K562 (cell line): Measurements from ENCODE around the gene DYRK1A. TPM values are rescaled to one million over a fixed set of nuclear protein-coding genes. Genes with fewer than 3 reads are reported as not detected.
A peak's percentile ranks its signal among the peaks of the same experiment; 100 is the strongest.

Experiments
- BHLHE40 ChIP-seq: IDR thresholded peaks from 2 replicates; pipeline ENCODE4 v1.6.1; 2011; ENCODE audit warnings: low read length, improper control_type of control experiment
- CBX3 ChIP-seq, 2 experiments: IDR thresholded peaks; 1 replicate in 1 of 2; 2 replicates in 1 of 2; pipeline ENCODE4 v1.6.1; 2012; ENCODE audit warnings: inconsistent platforms in 2 of 2, low read length in 2 of 2, borderline replicate concordance in 1 of 2, control low read depth in 1 of 2
- CHD1 ChIP-seq: fragments of 200-600 bp; sonication (generic); IDR thresholded peaks from one replicate; pipeline ENCODE4 v1.6.1; 2012; ENCODE audit warnings: mild to moderate bottlenecking, moderate library complexity, low read length, inconsistent platforms
- HCFC1 ChIP-seq: IDR thresholded peaks from 2 replicates; pipeline ENCODE4 v1.6.1; 2012; ENCODE audit warnings: low read depth, low read length, improper control_type of control experiment
- HDAC1 ChIP-seq, 2 experiments: fragments of 450-650 bp; IDR thresholded peaks; 2 replicates each; pipeline ENCODE4 v1.6.1; 2016 to 2017; ENCODE audit warnings: inconsistent platforms in 1 of 2, mild to moderate bottlenecking in 1 of 2, moderate library complexity in 1 of 2
- HMGN3 ChIP-seq: IDR thresholded peaks from 2 replicates; pipeline ENCODE4 v1.6.1; 2011; ENCODE audit warnings: borderline replicate concordance, low read depth, mild to moderate bottlenecking, mixed read lengths, low read length; ENCODE audit not compliant: insufficient read length; ENCODE audit errors: extremely low read depth
- MAZ ChIP-seq, 2 experiments: fragments of 450-650 bp in 1 of 2; sonication (generic) in 1 of 2; formaldehyde crosslinking; IDR thresholded peaks in 1 of 2; conservative IDR thresholded peaks in 1 of 2; 2 replicates each; pipeline versions ENCODE4 v1.4.0 to v1.5.0; 2020; ENCODE audit warnings: mild to moderate bottlenecking in 1 of 2, missing genetic modification reagents in 1 of 2
- SMARCA4 ChIP-seq: fragments of 450-650 bp; IDR thresholded peaks from 2 replicates; pipeline ENCODE4 v1.6.1; 2016
- SMARCB1 ChIP-seq: IDR thresholded peaks from 2 replicates; pipeline ENCODE4 v1.6.1; 2011; ENCODE audit warnings: improper control_type of control experiment, low read depth; ENCODE audit not compliant: insufficient read length
- THRAP3 ChIP-seq: fragments of 450-650 bp; IDR thresholded peaks from 2 replicates; pipeline ENCODE4 v1.6.1; 2016; ENCODE audit warnings: mild to moderate bottlenecking, inconsistent platforms, borderline replicate concordance
- ZNF24 ChIP-seq: fragments of 450-650 bp; IDR thresholded peaks from 2 replicates; pipeline ENCODE4 v1.6.1; 2016
- ZNF274 ChIP-seq: IDR thresholded peaks from 2 replicates; pipeline ENCODE4 v1.6.1; 2011; ENCODE audit warnings: low read depth, mild to moderate bottlenecking, low read length, moderate library complexity, borderline replicate concordance
- polyA plus RNA-seq, 8 experiments: library from polyadenylated mRNA; depleted of rRNA in 4 of 8; stranded (reverse) in 5 of 8; unstranded in 3 of 8; fragments of >200 nt; fragmentation: Nextera tagmentation in 2 of 8; fragmentation: Illumina TruSeq in 1 of 8; extraction: Ambion mirVana in 2 of 8; extraction: Trizol in 1 of 8; gene quantifications; 2 replicates each; pipeline versions ENCODE4 v1.2.1 to v1.2.3, GENCODE V29; 2011 to 2014; ENCODE audit warnings: inconsistent platforms in 1 of 8, missing spikeins in 1 of 8
- total RNA-seq, 7 experiments: library from RNA; depleted of rRNA in 6 of 7; stranded (reverse); fragments of >200 nt in 6 of 7; fragmentation: Illumina TruSeq in 2 of 7; extraction: Trizol in 2 of 7; gene quantifications; 2 replicates each; pipeline versions ENCODE4 v1.2.1 to v1.2.3, GENCODE V29; 2011 to 2021; ENCODE audit warnings: low replicate concordance in 1 of 7
- TF ChIP-seq, protein P1 (sequence below): fragments of 250-450 bp; sonication (Bioruptor Pico); IDR thresholded peaks from 2 replicates; pipeline ENCODE4 v1.9.0; 2021; ENCODE audit warnings: mild to moderate bottlenecking, inconsistent platforms
- TF ChIP-seq, protein P2 (sequence below): fragments of 450-650 bp; IDR thresholded peaks from 2 replicates; pipeline ENCODE4 v1.6.1; 2018; ENCODE audit warnings: mild to moderate bottlenecking, low read depth; ENCODE audit not compliant: partially characterized antibody
- TF ChIP-seq, protein P3 (sequence below): fragments of 450-650 bp; IDR thresholded peaks from 2 replicates; pipeline ENCODE4 v1.6.1; 2016; ENCODE audit warnings: mild to moderate bottlenecking
- TF ChIP-seq, protein P4 (sequence below): sonication (generic); formaldehyde crosslinking; IDR thresholded peaks from 2 replicates; pipeline ENCODE4 v1.5.0; 2020; ENCODE audit warnings: missing genetic modification reagents

The DYRK1A gene
- total and polyA plus RNA-seq, 9 of the 15 experiments (the other 6 are each of a cell fraction or from before 2014, with no cell fraction given) = 3.7 to 64.8 (median 42.3) TPM

DNA sequence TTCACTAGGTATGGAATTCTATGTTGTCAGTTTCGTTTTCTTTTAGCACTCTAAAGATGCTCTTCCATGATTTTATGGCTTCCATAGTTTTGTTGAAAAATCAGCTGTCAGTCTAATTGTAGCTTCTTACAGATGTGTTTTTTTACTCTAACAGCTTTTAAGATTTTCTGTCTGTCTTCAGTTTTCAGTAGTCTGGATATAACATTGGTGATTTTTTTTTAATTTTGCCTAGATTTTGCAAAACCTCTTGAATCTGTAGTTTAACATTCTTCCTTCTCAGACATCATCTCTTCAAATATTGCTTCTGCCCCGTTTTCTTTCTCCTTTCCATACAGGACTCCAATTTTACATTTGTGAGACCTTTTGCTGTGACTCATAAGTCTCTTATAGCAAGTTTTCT lies 17.9 kb upstream of the DYRK1A start (continued):
- no peak for TF ChIP-seq SMARCB1
- TF ChIP-seq, protein P1, sequence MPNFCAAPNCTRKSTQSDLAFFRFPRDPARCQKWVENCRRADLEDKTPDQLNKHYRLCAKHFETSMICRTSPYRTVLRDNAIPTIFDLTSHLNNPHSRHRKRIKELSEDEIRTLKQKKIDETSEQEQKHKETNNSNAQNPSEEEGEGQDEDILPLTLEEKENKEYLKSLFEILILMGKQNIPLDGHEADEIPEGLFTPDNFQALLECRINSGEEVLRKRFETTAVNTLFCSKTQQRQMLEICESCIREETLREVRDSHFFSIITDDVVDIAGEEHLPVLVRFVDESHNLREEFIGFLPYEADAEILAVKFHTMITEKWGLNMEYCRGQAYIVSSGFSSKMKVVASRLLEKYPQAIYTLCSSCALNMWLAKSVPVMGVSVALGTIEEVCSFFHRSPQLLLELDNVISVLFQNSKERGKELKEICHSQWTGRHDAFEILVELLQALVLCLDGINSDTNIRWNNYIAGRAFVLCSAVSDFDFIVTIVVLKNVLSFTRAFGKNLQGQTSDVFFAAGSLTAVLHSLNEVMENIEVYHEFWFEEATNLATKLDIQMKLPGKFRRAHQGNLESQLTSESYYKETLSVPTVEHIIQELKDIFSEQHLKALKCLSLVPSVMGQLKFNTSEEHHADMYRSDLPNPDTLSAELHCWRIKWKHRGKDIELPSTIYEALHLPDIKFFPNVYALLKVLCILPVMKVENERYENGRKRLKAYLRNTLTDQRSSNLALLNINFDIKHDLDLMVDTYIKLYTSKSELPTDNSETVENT (CRISPR knock-in tag) = no peak
- TF ChIP-seq, protein P2, sequence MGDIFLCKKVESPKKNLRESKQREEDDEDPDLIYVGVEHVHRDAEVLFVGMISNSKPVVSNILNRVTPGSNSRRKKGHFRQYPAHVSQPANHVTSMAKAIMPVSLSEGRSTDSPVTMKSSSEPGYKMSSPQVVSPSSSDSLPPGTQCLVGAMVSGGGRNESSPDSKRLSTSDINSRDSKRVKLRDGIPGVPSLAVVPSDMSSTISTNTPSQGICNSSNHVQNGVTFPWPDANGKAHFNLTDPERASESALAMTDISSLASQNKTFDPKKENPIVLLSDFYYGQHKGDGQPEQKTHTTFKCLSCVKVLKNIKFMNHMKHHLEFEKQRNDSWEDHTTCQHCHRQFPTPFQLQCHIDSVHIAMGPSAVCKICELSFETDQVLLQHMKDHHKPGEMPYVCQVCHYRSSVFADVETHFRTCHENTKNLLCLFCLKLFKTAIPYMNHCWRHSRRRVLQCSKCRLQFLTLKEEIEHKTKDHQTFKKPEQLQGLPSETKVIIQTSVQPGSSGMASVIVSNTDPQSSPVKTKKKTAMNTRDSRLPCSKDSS = peak; percentile 96
- TF ChIP-seq HCFC1 = no peak
- no peak for TF ChIP-seq MAZ (CRISPR knock-in tag; conservative IDR thresholded peaks at IDR 0.05 in 1 of 2, IDR thresholded peaks at IDR 0.05 in 1 of 2)
- peak in 1 of 2 experiments; percentile 100; a peak in 2 of 3 replicates for TF ChIP-seq CBX3 (IDR thresholded peaks at IDR 0.05; ENCODE audit: borderline replicate concordance in 1 of 2, low read length in 2 of 2)
- TF ChIP-seq, protein P3, sequence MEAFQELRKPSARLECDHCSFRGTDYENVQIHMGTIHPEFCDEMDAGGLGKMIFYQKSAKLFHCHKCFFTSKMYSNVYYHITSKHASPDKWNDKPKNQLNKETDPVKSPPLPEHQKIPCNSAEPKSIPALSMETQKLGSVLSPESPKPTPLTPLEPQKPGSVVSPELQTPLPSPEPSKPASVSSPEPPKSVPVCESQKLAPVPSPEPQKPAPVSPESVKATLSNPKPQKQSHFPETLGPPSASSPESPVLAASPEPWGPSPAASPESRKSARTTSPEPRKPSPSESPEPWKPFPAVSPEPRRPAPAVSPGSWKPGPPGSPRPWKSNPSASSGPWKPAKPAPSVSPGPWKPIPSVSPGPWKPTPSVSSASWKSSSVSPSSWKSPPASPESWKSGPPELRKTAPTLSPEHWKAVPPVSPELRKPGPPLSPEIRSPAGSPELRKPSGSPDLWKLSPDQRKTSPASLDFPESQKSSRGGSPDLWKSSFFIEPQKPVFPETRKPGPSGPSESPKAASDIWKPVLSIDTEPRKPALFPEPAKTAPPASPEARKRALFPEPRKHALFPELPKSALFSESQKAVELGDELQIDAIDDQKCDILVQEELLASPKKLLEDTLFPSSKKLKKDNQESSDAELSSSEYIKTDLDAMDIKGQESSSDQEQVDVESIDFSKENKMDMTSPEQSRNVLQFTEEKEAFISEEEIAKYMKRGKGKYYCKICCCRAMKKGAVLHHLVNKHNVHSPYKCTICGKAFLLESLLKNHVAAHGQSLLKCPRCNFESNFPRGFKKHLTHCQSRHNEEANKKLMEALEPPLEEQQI = peak; percentile 89
- TF ChIP-seq HMGN3 = no peak
- no peak for TF ChIP-seq ZNF274
- TF ChIP-seq, protein P4, sequence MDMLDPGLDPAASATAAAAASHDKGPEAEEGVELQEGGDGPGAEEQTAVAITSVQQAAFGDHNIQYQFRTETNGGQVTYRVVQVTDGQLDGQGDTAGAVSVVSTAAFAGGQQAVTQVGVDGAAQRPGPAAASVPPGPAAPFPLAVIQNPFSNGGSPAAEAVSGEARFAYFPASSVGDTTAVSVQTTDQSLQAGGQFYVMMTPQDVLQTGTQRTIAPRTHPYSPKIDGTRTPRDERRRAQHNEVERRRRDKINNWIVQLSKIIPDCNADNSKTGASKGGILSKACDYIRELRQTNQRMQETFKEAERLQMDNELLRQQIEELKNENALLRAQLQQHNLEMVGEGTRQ = no peak
- TF ChIP-seq BHLHE40 = no peak
- TF ChIP-seq THRAP3 = 0 out of 2 replicates have a peak, but pooled peaks have one; percentile 22
- no peak for TF ChIP-seq SMARCA4
- TF ChIP-seq HDAC1 (IDR thresholded peaks at IDR 0.05) = peak in 1 of 2 experiments; percentile 52; a peak in 1 of 4 replicates
- no peak for TF ChIP-seq CHD1
- TF ChIP-seq ZNF24 = no peak
